ENCODE measurements around the gene MRPL27.

GRCh38 chr17:50339381-50339780 is 33.6 kb downstream of the MRPL27 start:
- TF ChIP-seq CTCF (IDR thresholded peaks at IDR 0.05 in 8 of 11, conservative IDR thresholded peaks at IDR 0.05 in 3 of 11) (no peak), POLR2A (IDR thresholded peaks at IDR 0.05) (no peak)

Data from spleen (tissue), 7 donors.